K562 (cell line): ENCODE results near the gene SNRPA. TPM values are rescaled to one million over a fixed set of nuclear protein-coding genes. Genes with fewer than 3 reads are reported as not detected.

ENCODE experiments used
- COPS2 ChIP-seq: fragments of 450-650 bp; conservative IDR thresholded peaks from 2 replicates; pipeline ENCODE4 v1.6.1; 2016; ENCODE audit warnings: mild to moderate bottlenecking, moderate library complexity
- ERF ChIP-seq: fragments of 450-650 bp; formaldehyde crosslinking; IDR thresholded peaks from 2 replicates; pipeline ENCODE4 v1.4.0; 2020; ENCODE audit warnings: mild to moderate bottlenecking, mixed read lengths
- polyA plus RNA-seq, 8 experiments: library from polyadenylated mRNA; depleted of rRNA in 4 of 8; stranded (reverse) in 5 of 8; unstranded in 3 of 8; fragments of >200 nt; fragmentation: Nextera tagmentation in 2 of 8; fragmentation: Illumina TruSeq in 1 of 8; extraction: Ambion mirVana in 2 of 8; extraction: Trizol in 1 of 8; gene quantifications; 2 replicates each; pipeline versions ENCODE4 v1.2.1 to v1.2.3, GENCODE V29; 2011 to 2014; ENCODE audit warnings: inconsistent platforms in 1 of 8, missing spikeins in 1 of 8
- total RNA-seq, 7 experiments: library from RNA; depleted of rRNA in 6 of 7; stranded (reverse); fragments of >200 nt in 6 of 7; fragmentation: Illumina TruSeq in 2 of 7; extraction: Trizol in 2 of 7; gene quantifications; 2 replicates each; pipeline versions ENCODE4 v1.2.1 to v1.2.3, GENCODE V29; 2011 to 2021; ENCODE audit warnings: low replicate concordance in 1 of 7
- TF ChIP-seq, protein P1 (sequence below): fragments of 450-650 bp; IDR thresholded peaks from 2 replicates; pipeline ENCODE4 v1.6.1; 2016; ENCODE audit warnings: mild to moderate bottlenecking, moderate library complexity
- TF ChIP-seq, protein P2 (sequence below): sonication (generic); formaldehyde crosslinking; IDR thresholded peaks from 2 replicates; pipeline ENCODE4 v1.8.1; 2023; ENCODE audit warnings: mild to moderate bottlenecking, missing genetic modification reagents

Gene SNRPA
- total and polyA plus RNA-seq, 9 of the 15 experiments (the other 6 are each of a cell fraction or from before 2014, with no cell fraction given): 16.3 to 311 (median 193) TPM

DNA sequence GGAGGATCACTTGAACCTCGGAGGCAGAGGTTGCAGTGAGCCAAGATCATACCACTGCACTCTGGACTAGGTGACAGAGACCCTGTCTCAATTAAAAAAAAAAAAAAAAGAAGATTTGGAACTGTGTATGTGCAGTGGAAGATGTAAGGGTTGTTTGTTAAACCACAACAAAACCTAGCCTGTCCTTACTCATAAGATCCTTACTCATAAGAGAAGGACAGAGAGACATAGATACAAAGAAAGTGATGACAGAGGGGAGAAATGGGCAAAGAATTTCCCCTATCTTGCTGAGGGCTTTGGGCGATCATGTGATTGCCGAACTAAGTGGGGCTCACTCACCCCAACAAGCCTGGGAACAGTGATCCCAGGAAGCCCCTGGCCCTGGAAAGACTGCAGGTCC is 26.1 kb upstream of the SNRPA start (continued):
- TF ChIP-seq COPS2 (no peak), ERF (no peak)
- TF ChIP-seq, protein P1, sequence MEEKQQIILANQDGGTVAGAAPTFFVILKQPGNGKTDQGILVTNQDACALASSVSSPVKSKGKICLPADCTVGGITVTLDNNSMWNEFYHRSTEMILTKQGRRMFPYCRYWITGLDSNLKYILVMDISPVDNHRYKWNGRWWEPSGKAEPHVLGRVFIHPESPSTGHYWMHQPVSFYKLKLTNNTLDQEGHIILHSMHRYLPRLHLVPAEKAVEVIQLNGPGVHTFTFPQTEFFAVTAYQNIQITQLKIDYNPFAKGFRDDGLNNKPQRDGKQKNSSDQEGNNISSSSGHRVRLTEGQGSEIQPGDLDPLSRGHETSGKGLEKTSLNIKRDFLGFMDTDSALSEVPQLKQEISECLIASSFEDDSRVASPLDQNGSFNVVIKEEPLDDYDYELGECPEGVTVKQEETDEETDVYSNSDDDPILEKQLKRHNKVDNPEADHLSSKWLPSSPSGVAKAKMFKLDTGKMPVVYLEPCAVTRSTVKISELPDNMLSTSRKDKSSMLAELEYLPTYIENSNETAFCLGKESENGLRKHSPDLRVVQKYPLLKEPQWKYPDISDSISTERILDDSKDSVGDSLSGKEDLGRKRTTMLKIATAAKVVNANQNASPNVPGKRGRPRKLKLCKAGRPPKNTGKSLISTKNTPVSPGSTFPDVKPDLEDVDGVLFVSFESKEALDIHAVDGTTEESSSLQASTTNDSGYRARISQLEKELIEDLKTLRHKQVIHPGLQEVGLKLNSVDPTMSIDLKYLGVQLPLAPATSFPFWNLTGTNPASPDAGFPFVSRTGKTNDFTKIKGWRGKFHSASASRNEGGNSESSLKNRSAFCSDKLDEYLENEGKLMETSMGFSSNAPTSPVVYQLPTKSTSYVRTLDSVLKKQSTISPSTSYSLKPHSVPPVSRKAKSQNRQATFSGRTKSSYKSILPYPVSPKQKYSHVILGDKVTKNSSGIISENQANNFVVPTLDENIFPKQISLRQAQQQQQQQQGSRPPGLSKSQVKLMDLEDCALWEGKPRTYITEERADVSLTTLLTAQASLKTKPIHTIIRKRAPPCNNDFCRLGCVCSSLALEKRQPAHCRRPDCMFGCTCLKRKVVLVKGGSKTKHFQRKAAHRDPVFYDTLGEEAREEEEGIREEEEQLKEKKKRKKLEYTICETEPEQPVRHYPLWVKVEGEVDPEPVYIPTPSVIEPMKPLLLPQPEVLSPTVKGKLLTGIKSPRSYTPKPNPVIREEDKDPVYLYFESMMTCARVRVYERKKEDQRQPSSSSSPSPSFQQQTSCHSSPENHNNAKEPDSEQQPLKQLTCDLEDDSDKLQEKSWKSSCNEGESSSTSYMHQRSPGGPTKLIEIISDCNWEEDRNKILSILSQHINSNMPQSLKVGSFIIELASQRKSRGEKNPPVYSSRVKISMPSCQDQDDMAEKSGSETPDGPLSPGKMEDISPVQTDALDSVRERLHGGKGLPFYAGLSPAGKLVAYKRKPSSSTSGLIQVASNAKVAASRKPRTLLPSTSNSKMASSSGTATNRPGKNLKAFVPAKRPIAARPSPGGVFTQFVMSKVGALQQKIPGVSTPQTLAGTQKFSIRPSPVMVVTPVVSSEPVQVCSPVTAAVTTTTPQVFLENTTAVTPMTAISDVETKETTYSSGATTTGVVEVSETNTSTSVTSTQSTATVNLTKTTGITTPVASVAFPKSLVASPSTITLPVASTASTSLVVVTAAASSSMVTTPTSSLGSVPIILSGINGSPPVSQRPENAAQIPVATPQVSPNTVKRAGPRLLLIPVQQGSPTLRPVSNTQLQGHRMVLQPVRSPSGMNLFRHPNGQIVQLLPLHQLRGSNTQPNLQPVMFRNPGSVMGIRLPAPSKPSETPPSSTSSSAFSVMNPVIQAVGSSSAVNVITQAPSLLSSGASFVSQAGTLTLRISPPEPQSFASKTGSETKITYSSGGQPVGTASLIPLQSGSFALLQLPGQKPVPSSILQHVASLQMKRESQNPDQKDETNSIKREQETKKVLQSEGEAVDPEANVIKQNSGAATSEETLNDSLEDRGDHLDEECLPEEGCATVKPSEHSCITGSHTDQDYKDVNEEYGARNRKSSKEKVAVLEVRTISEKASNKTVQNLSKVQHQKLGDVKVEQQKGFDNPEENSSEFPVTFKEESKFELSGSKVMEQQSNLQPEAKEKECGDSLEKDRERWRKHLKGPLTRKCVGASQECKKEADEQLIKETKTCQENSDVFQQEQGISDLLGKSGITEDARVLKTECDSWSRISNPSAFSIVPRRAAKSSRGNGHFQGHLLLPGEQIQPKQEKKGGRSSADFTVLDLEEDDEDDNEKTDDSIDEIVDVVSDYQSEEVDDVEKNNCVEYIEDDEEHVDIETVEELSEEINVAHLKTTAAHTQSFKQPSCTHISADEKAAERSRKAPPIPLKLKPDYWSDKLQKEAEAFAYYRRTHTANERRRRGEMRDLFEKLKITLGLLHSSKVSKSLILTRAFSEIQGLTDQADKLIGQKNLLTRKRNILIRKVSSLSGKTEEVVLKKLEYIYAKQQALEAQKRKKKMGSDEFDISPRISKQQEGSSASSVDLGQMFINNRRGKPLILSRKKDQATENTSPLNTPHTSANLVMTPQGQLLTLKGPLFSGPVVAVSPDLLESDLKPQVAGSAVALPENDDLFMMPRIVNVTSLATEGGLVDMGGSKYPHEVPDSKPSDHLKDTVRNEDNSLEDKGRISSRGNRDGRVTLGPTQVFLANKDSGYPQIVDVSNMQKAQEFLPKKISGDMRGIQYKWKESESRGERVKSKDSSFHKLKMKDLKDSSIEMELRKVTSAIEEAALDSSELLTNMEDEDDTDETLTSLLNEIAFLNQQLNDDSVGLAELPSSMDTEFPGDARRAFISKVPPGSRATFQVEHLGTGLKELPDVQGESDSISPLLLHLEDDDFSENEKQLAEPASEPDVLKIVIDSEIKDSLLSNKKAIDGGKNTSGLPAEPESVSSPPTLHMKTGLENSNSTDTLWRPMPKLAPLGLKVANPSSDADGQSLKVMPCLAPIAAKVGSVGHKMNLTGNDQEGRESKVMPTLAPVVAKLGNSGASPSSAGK: no peak
- TF ChIP-seq, protein P2, sequence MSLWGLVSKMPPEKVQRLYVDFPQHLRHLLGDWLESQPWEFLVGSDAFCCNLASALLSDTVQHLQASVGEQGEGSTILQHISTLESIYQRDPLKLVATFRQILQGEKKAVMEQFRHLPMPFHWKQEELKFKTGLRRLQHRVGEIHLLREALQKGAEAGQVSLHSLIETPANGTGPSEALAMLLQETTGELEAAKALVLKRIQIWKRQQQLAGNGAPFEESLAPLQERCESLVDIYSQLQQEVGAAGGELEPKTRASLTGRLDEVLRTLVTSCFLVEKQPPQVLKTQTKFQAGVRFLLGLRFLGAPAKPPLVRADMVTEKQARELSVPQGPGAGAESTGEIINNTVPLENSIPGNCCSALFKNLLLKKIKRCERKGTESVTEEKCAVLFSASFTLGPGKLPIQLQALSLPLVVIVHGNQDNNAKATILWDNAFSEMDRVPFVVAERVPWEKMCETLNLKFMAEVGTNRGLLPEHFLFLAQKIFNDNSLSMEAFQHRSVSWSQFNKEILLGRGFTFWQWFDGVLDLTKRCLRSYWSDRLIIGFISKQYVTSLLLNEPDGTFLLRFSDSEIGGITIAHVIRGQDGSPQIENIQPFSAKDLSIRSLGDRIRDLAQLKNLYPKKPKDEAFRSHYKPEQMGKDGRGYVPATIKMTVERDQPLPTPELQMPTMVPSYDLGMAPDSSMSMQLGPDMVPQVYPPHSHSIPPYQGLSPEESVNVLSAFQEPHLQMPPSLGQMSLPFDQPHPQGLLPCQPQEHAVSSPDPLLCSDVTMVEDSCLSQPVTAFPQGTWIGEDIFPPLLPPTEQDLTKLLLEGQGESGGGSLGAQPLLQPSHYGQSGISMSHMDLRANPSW (CRISPR knock-in tag): no peak
